ENCODE measurements around the gene EIF4G1. TPM values are rescaled to one million over a fixed set of nuclear protein-coding genes. Genes with fewer than 3 reads are reported as not detected.

The EIF4G1 gene
- total and polyA plus RNA-seq, 2 experiments from 2014 or later = 227 to 552 TPM

- Mint-ChIP-seq H3K27me3 (ENCODE audit: insufficient read depth, low read depth, poor library complexity) (peaks cover 5% of the 10 kb centered on the region), H3K4me1 (peaks cover 11% of the 10 kb centered on the region), H3K36me3 (ENCODE audit: low read depth) (peaks cover 27% of the 10 kb centered on the region), H3K9me3 (no peaks in the 10 kb centered on the region), H3K4me3 (no peak overlapping the region), H3K27ac (no peak overlapping the region)
- Histone ChIP-seq H3K27ac (ENCODE audit: low read depth) (peak overlapping the region; percentile 50; the same call in 1 of the 2 replicates), H3K79me2 (replicated peaks; ENCODE audit: insufficient read depth) (no peaks in the 10 kb centered on the region), H3F3A (replicated peaks; ENCODE audit: low read depth) (0 out of 2 replicates have a peak, but pooled peaks cover 2% of the 10 kb centered on the region), H3K27me3 (ENCODE audit: insufficient read depth) (no peaks in the 10 kb centered on the region), H3K4me3 (no peak overlapping the region), H3K4me1 (ENCODE audit: insufficient read depth) (peaks cover 6% of the 10 kb centered on the region; the same call in 1 of the 2 replicates), H3K4me2 (no peak overlapping the region), H3K9me2 (ENCODE audit: insufficient read depth) (no peaks in the 10 kb centered on the region), H4K20me1 (replicated peaks; ENCODE audit: insufficient read depth) (peaks cover 7% of the 10 kb centered on the region; the same call in 1 of the 2 replicates), H2AFZ (no peak overlapping the region), H3K36me3 (ENCODE audit: insufficient read depth) (no peaks in the 10 kb centered on the region)
- TF ChIP-seq REST (IDR thresholded peaks at IDR 0.05; ENCODE audit: unreplicated experiment) (no peak), JUNB (IDR thresholded peaks at IDR 0.05; ENCODE audit: unreplicated experiment) (no peak), POLR2AphosphoS5 (IDR thresholded peaks at IDR 0.05; ENCODE audit: low read depth) (no peak), ZNF331 (CRISPR knock-in tag; IDR thresholded peaks at IDR 0.05; ENCODE audit: low read depth) (no peak), EZH2phosphoT487 (IDR thresholded peaks at IDR 0.05; ENCODE audit: unreplicated experiment) (no peak), STAT1 (IDR thresholded peaks at IDR 0.05; ENCODE audit: unreplicated experiment) (no peak), ETS1 (IDR thresholded peaks at IDR 0.05) (no peak)
- ATAC-seq (no peak), DNase-seq (ENCODE audit: low spot score) (no peak)
These were observed 36.2 kb downstream of the EIF4G1 start for GRCh38 chr3:184350618-184351017.

GRCh38 chr3:184351511-184352148, 37.2 kb downstream of the EIF4G1 start:
- H3K4me3 ChIP-seq = no peak overlapping the region

More at GRCh38 chr3:184351511-184352148, 37.2 kb downstream of the EIF4G1 start:
- Histone ChIP-seq H3K4me2 (no peak overlapping the region), H3F3A (replicated peaks; ENCODE audit: low read depth) (0 out of 2 replicates have a peak, but pooled peaks cover 2% of the 10 kb centered on the region), H3K4me1 (ENCODE audit: insufficient read depth) (peaks cover 6% of the 10 kb centered on the region; the same call in 1 of the 2 replicates), H3K27me3 (ENCODE audit: insufficient read depth) (no peaks in the 10 kb centered on the region), H3K79me2 (replicated peaks; ENCODE audit: insufficient read depth) (no peaks in the 10 kb centered on the region), H4K20me1 (replicated peaks; ENCODE audit: insufficient read depth) (0 out of 2 replicates have a peak, but pooled peaks cover 4% of the 10 kb centered on the region), H3K27ac (ENCODE audit: low read depth) (peak overlapping the region; percentile 59; the same call in 1 of the 2 replicates), H3K9me2 (ENCODE audit: insufficient read depth) (no peaks in the 10 kb centered on the region), H2AFZ (no peak overlapping the region), H3K36me3 (ENCODE audit: insufficient read depth) (0 out of 2 replicates have a peak, but pooled peaks cover 3% of the 10 kb centered on the region)
- TF ChIP-seq EZH2 (IDR thresholded peaks at IDR 0.05; ENCODE audit: low read depth, unreplicated experiment) = no peak
- no peak for TF ChIP-seq EZH2phosphoT487 (IDR thresholded peaks at IDR 0.05; ENCODE audit: unreplicated experiment)
- no peak for TF ChIP-seq CREB1 (CRISPR knock-in tag; IDR thresholded peaks at IDR 0.05; ENCODE audit: low read depth)
- no peak for TF ChIP-seq ETS1 (IDR thresholded peaks at IDR 0.05)
- H3K27ac Mint-ChIP-seq = no peak overlapping the region
- no peak for ATAC-seq
- H3K4me3 Mint-ChIP-seq = no peak overlapping the region; the same call in 2 of the 3 replicates
- no peaks in the 10 kb centered on the region for H3K9me3 Mint-ChIP-seq
- peaks cover 8% of the 10 kb centered on the region for H3K4me1 Mint-ChIP-seq
- DNase-seq (ENCODE audit: low spot score) = no peak
- H3K36me3 Mint-ChIP-seq (ENCODE audit: low read depth) = peaks cover 28% of the 10 kb centered on the region
- H3K27me3 Mint-ChIP-seq (ENCODE audit: insufficient read depth, low read depth, poor library complexity) = peaks cover 1% of the 10 kb centered on the region
